GOT3 (cell line): Measurements from ENCODE around the gene ERAL1.
A peak's percentile ranks its signal among the peaks of the same experiment; 100 is the strongest.
"Not testable (repeated sequence)": the region's sequence is repeated elsewhere in the genome, so short reads cannot be mapped to it uniquely, and the experiment has no call there.

Experiments
- DNase-seq: peaks from one replicate; lab custom pipeline; 2025; ENCODE audit warnings: mixed read lengths; lab: John Stamatoyannopoulos, UW

ERAL1 gene

GRCh38 chr17:28854457-28855335, at the start of gene ERAL1:
Gene ERAL1, plus strand, starts transcription at chr17:28855016. Its CDS starts 19 bp downstream, at chr17:28855035.
- peak; percentile 49 for DNase-seq

GRCh38 chr17:28807925-28808634, 46.7 kb upstream of the ERAL1 start:
- no peak for DNase-seq

GRCh38 chr17:28810437-28810836, 44.4 kb upstream of the ERAL1 start:
- no peak for DNase-seq

GRCh38 chr17:28811651-28812090, 43.1 kb upstream of the ERAL1 start:
- DNase-seq: no peak

- peak; percentile 87 for DNase-seq
Measured at GRCh38 chr17:28812091-28812747, 42.6 kb upstream of the ERAL1 start.

- no peak for DNase-seq
Measured at GRCh38 chr17:28812748-28813377, 42.0 kb upstream of the ERAL1 start.

GRCh38 chr17:28816540-28816939, 38.3 kb upstream of the ERAL1 start:
- no peak for DNase-seq

- no peak for DNase-seq
Measured at GRCh38 chr17:28818819-28819221, 36.0 kb upstream of the ERAL1 start.

GRCh38 chr17:28819582-28819981, 35.2 kb upstream of the ERAL1 start:
- no peak for DNase-seq

GRCh38 chr17:28827672-28828071, 27.1 kb upstream of the ERAL1 start:
- no peak for DNase-seq

- no peak for DNase-seq
Measured at GRCh38 chr17:28828294-28829040, 26.3 kb upstream of the ERAL1 start.

GRCh38 chr17:28834420-28834819, 20.4 kb upstream of the ERAL1 start:
- DNase-seq: no peak

GRCh38 chr17:28836541-28836940, 18.3 kb upstream of the ERAL1 start:
- not testable (repeated sequence) for DNase-seq

- no peak for DNase-seq
Measured at GRCh38 chr17:28839221-28839620, 15.6 kb upstream of the ERAL1 start.

GRCh38 chr17:28841901-28842281, 12.9 kb upstream of the ERAL1 start:
- DNase-seq: no peak

GRCh38 chr17:28842282-28843012, 12.4 kb upstream of the ERAL1 start, which contains the start of gene FAM222B:
Gene FAM222B, minus strand, starts transcription at chr17:28842790. Its CDS starts 76,123 bp downstream, at chr17:28766667.
- DNase-seq: peak; percentile 66

- DNase-seq: no peak
Measured at GRCh38 chr17:28843816-28844148, 11.0 kb upstream of the ERAL1 start.

GRCh38 chr17:28846231-28846630, 8.6 kb upstream of the ERAL1 start:
- no peak for DNase-seq

- not testable (repeated sequence) for DNase-seq
Measured at GRCh38 chr17:28846699-28847098, 8.1 kb upstream of the ERAL1 start.

GRCh38 chr17:28848667-28849066, 6.1 kb upstream of the ERAL1 start:
- DNase-seq: not testable (repeated sequence)

- no peak for DNase-seq
Measured at GRCh38 chr17:28849281-28849680, 5.5 kb upstream of the ERAL1 start.
